ENCODE measurements around the gene FBXW7.

FBXW7 gene

DNA sequence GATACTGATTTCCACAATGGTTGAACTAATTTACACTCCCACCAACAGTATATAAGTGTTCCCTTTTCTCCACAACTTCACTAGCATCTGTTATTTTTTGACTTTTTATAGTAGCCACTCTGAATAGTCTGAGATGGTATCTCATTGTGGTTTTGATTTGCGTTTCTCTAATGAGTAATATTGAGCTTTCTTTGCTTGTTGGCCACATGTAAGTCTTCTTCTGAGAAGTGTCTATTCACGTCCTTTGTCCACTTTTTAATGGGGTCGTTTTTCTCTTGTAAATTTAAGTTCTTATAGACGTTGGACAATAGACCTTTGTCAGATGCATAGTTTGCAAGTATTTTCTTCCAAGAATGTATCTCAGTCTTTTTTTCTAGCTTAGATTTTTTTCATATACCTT, 10.0 kb downstream of the FBXW7 start:
- TF ChIP-seq, protein P1, sequence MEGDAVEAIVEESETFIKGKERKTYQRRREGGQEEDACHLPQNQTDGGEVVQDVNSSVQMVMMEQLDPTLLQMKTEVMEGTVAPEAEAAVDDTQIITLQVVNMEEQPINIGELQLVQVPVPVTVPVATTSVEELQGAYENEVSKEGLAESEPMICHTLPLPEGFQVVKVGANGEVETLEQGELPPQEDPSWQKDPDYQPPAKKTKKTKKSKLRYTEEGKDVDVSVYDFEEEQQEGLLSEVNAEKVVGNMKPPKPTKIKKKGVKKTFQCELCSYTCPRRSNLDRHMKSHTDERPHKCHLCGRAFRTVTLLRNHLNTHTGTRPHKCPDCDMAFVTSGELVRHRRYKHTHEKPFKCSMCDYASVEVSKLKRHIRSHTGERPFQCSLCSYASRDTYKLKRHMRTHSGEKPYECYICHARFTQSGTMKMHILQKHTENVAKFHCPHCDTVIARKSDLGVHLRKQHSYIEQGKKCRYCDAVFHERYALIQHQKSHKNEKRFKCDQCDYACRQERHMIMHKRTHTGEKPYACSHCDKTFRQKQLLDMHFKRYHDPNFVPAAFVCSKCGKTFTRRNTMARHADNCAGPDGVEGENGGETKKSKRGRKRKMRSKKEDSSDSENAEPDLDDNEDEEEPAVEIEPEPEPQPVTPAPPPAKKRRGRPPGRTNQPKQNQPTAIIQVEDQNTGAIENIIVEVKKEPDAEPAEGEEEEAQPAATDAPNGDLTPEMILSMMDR (IDR thresholded peaks at IDR 0.05; ENCODE audit: insufficient read depth, low read length, missing control alignments) = no peak
- ChIA-PET CTCF (interaction anchor here (1.0 to 6.8 kb wide), 4 partner anchors 10 to 210 kb away, joined by 3 to 41 read pairs (median 4); no protein-coding TSS in a partner anchor), POLR2A (interaction anchor here (0.6 to 1.1 kb wide), 2 partner anchors 10 kb away, joined by 3 to 6 read pairs; partner anchors contain the start of gene FBXW7)
- no peak overlapping the region for H3K4me3 ChIP-seq (ENCODE audit: low read depth, low read length)
- no peak for DNase-seq (ENCODE audit: low read depth, low spot score)

DNA sequence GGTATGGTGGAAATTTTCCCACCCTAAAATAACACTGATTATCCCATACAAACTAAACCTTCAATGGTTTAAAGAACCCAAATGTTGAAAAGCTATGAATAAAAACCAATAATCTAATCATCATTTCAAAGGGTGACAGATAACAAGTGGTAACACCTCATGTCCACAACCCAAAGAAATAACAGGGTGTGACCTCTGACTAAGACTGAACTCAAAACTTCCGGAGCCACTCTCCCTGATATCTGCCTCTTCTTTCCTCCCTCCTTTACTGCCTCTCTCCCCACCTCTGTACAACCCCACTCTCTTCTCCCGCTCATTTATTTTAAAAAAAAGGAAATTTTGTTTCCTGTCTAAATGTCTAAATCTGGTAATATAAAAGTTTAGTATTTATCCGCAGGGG, 11.5 kb downstream of the FBXW7 start:
- POLR2A ChIA-PET = no interaction called here

DNA sequence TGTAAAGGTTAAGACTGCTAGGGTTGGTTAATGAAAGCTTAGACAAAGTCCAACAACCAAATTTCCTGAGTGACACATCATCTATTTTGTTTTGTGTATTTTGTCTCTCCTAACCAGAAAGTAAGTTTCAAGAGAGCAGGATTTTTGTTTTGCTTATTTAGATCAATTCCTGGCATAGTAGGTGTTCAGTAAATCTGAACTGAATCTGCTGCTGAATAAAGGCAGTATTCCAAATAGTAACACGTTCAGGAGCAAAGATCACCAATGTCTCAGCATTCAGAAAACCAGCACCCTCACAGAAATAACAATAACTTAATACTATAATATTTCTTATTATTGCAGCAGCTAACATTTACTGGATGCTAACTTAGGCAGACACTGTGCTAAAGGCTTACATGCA, 12.2 kb downstream of the FBXW7 start:
- TF ChIP-seq, protein P1 (IDR thresholded peaks at IDR 0.05; ENCODE audit: insufficient read depth, low read length, missing control alignments) = no peak
- no peak for DNase-seq (ENCODE audit: low read depth, low spot score)
- H3K4me3 ChIP-seq (ENCODE audit: low read depth, low read length) = no peak overlapping the region
- ChIA-PET POLR2A (no interaction called here), CTCF (interaction anchor here (1.3 to 6.8 kb wide), 3 partner anchors 15 to 25 kb away, joined by 3 to 41 read pairs (median 3); no protein-coding TSS in a partner anchor)

More for the DNA sequence above, 11.5 kb downstream of the FBXW7 start:
- H3K4me3 ChIP-seq (ENCODE audit: low read depth, low read length) = no peak overlapping the region
- no peak for DNase-seq (ENCODE audit: low read depth, low spot score)
- CTCF ChIA-PET = interaction anchor here (1.4 to 6.8 kb wide), 2 partner anchors 22 to 26 kb away, joined by 3 to 41 read pairs; no protein-coding TSS in a partner anchor
- TF ChIP-seq, protein P1 (IDR thresholded peaks at IDR 0.05; ENCODE audit: insufficient read depth, low read length, missing control alignments) = no peak

DNA sequence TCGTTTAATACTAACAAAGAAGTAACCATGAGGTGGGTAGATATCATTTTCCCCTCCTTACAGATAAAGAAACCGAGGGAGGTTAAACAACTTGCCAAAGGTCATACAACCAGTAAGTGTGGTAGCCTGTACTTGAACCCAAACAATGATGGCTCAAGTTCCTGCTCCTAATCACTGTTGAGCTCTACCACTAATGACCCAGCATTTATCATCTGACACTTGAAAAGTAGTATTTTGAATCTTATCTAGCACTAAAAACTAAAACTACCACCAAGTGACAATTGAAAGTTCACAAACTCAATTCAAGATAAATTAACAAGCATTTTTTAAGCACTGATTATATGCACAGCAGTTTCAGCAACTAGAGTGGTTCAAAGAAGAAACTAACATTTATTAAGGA, 13.1 kb downstream of the FBXW7 start:
- TF ChIP-seq, protein P1 (IDR thresholded peaks at IDR 0.05; ENCODE audit: insufficient read depth, low read length, missing control alignments) = no peak
- ChIA-PET CTCF (interaction anchor here (1.3 to 6.8 kb wide), 3 partner anchors 16 to 24 kb away, joined by 3 to 41 read pairs (median 9); no protein-coding TSS in a partner anchor), POLR2A (no interaction called here)
- no peak for DNase-seq (ENCODE audit: low read depth, low spot score)
- no peak overlapping the region for H3K4me3 ChIP-seq (ENCODE audit: low read depth, low read length)

DNA sequence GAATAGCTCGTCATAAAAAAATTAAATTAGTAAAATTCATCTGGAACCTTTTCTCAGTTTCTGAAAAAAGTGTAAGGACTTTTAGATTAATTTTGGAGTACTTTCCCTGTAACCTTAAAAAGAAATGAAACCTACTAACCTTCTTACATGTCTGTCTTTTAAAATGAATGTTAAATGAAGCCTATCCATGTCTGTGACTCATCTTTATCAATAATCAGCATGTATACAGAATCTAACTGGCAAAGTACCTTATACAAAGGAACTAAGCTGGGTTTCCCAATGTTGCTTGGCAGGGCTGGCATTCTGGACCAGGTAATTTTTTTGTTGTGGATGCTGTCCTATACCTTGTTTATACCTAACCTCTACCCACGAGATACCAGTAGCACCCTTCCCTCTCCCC, 13.6 kb downstream of the FBXW7 start:
- DNase-seq (ENCODE audit: low read depth, low spot score) = no peak
- H3K4me3 ChIP-seq (ENCODE audit: low read depth, low read length) = no peak overlapping the region
- POLR2A ChIA-PET = no interaction called here
- CTCF ChIA-PET = interaction anchor here (0.8 to 6.8 kb wide), 4 partner anchors 11 to 23 kb away, joined by 4 to 41 read pairs (median 7); partner anchors contain the start of gene FBXW7
- TF ChIP-seq, protein P1 (IDR thresholded peaks at IDR 0.05; ENCODE audit: insufficient read depth, low read length, missing control alignments) = no peak

DNA sequence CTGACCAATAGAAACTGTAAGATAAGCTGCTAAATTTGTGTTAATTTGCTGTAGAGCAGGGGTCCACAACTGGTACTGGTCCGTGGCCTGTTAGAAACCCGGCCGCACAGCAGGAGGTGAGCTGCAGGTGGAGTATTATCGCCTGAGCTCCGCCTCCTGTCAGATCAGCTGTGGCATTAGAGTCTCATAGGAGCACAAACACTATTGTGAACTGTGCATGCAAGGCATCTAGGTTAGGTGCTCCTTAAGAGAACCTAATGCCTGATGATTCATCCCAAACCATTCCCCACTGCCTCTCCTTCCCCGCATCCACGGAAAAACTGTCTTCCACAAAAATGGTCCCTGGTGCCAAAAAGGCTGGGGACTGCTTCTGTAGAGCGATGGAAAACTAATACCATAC, 19.7 kb downstream of the FBXW7 start:
- TF ChIP-seq, protein P1 (IDR thresholded peaks at IDR 0.05; ENCODE audit: insufficient read depth, low read length, missing control alignments) = no peak
- no peak overlapping the region for H3K4me3 ChIP-seq (ENCODE audit: low read depth, low read length)
- DNase-seq (ENCODE audit: low read depth, low spot score) = no peak
- ChIA-PET POLR2A (interaction anchor here (1.0 kb wide), 1 partner anchor 10 kb away, joined by 3 read pairs; no protein-coding TSS in a partner anchor), CTCF (interaction anchor here (0.9 to 6.1 kb wide), 4 partner anchors 10 to 62 kb away, joined by 3 to 50 read pairs (median 4); no protein-coding TSS in a partner anchor)

All from AG04449 (cell line).